Measurements from ENCODE around the gene MAP3K7CL.

MAP3K7CL gene

DNA sequence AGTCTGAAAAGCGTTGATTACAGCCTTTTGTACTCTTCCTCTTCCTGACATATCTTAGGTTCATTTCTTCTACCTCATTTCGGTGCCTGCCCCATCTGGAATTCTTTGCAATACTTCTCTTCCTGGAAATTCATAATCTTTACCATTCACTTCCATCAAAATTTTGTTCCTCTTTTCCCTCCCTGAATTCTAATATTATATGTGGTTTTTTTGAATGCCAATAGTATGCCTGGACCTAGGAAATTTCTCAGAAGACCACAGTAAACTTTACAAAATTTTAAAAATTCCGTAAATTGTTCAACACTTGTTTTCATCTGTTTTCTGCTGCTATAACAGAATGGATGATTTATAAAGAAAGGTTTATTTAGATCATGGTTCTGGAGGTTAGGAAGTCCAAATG, 76.8 kb downstream of the MAP3K7CL start:
- no peak for TF ChIP-seq TAF1 (IDR thresholded peaks at IDR 0.05; ENCODE audit: low read depth)
- TF ChIP-seq, protein P1, sequence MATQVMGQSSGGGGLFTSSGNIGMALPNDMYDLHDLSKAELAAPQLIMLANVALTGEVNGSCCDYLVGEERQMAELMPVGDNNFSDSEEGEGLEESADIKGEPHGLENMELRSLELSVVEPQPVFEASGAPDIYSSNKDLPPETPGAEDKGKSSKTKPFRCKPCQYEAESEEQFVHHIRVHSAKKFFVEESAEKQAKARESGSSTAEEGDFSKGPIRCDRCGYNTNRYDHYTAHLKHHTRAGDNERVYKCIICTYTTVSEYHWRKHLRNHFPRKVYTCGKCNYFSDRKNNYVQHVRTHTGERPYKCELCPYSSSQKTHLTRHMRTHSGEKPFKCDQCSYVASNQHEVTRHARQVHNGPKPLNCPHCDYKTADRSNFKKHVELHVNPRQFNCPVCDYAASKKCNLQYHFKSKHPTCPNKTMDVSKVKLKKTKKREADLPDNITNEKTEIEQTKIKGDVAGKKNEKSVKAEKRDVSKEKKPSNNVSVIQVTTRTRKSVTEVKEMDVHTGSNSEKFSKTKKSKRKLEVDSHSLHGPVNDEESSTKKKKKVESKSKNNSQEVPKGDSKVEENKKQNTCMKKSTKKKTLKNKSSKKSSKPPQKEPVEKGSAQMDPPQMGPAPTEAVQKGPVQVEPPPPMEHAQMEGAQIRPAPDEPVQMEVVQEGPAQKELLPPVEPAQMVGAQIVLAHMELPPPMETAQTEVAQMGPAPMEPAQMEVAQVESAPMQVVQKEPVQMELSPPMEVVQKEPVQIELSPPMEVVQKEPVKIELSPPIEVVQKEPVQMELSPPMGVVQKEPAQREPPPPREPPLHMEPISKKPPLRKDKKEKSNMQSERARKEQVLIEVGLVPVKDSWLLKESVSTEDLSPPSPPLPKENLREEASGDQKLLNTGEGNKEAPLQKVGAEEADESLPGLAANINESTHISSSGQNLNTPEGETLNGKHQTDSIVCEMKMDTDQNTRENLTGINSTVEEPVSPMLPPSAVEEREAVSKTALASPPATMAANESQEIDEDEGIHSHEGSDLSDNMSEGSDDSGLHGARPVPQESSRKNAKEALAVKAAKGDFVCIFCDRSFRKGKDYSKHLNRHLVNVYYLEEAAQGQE (IDR thresholded peaks at IDR 0.05; ENCODE audit: low read depth), result no peak

DNA sequence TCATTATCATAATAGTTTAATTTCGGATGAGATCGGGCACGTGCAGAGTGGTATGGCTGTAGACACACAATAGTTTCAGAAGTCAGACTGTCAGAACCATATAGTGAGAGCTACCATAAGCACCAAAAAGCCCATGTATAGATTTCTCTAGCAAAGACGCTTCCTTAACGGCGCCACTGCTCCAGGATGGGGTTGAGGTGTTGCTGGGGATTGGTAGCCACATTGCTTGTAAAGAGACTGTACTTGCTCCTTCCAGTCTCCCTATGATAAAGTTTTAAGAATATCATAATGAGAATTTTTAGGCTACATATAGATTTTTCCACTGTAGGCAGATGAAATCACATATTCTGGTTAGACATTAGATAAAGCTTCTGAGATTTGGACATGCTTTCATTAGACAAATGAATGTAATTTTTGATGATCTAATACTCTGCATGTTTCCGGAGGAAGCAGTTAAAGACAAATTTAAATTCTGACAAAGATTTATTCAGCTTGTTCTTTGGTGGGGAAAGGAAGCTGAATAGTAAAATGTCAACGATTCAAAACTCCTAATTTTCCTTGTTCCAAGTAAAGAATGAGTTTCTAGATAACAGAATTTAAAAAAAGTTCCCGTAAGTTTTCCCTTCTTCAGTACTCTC, 77.7 kb downstream of the MAP3K7CL start:
- TF ChIP-seq CREB1 (IDR thresholded peaks at IDR 0.05; ENCODE audit: low read depth) (no peak), TCF12 (IDR thresholded peaks at IDR 0.05; ENCODE audit: low read depth) (no peak), EP300 (IDR thresholded peaks at IDR 0.05; ENCODE audit: borderline replicate concordance) (no peak), NFIC (IDR thresholded peaks at IDR 0.05) (no peak), TAF1 (IDR thresholded peaks at IDR 0.05; ENCODE audit: low read depth) (no peak), MAX (IDR thresholded peaks at IDR 0.05) (no peak), EGR1 (IDR thresholded peaks at IDR 0.05) (no peak), CEBPB (IDR thresholded peaks at IDR 0.05) (no peak), YY1 (IDR thresholded peaks at IDR 0.05; ENCODE audit: low read depth) (no peak), TEAD4 (IDR thresholded peaks at IDR 0.05) (no peak), FOXM1 (IDR thresholded peaks at IDR 0.05; ENCODE audit: borderline replicate concordance, low read depth) (no peak), ZBTB7A (IDR thresholded peaks at IDR 0.05; ENCODE audit: low read depth) (no peak), RAD21 (IDR thresholded peaks at IDR 0.05; ENCODE audit: low read depth) (no peak)
- TF ChIP-seq, protein P2, sequence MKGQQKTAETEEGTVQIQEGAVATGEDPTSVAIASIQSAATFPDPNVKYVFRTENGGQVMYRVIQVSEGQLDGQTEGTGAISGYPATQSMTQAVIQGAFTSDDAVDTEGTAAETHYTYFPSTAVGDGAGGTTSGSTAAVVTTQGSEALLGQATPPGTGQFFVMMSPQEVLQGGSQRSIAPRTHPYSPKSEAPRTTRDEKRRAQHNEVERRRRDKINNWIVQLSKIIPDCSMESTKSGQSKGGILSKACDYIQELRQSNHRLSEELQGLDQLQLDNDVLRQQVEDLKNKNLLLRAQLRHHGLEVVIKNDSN (IDR thresholded peaks at IDR 0.05), result no peak
- TF ChIP-seq, protein P1 (IDR thresholded peaks at IDR 0.05; ENCODE audit: low read depth), result no peak

DNA sequence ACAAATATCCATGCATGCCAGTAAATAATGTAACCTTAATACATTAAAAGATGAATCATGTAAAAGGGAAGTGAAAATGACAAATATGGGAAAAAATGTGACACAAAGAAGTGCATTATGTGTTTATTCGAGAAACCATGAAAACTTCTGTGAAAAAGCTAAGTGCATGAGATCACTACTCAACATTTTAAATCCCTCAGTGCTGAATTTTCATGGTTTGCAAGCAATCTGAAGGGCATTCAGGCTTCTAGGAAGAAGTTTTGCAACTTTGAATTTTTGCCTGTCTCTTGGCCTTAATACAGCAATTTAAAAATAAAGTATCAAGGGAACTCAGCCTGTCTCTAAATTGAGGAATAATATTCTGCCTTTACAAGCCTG, 78.2 kb downstream of the MAP3K7CL start:
- TF ChIP-seq TEAD4 (IDR thresholded peaks at IDR 0.05), result no peak
- no peak for TF ChIP-seq EGR1 (IDR thresholded peaks at IDR 0.05)
- TF ChIP-seq NFIC (IDR thresholded peaks at IDR 0.05), result no peak
- TF ChIP-seq ZBTB7A (IDR thresholded peaks at IDR 0.05; ENCODE audit: low read depth), result no peak
- TF ChIP-seq, protein P1 (IDR thresholded peaks at IDR 0.05; ENCODE audit: low read depth), result no peak
- no peak for TF ChIP-seq RAD21 (IDR thresholded peaks at IDR 0.05; ENCODE audit: low read depth)
- no peak for TF ChIP-seq TCF12 (IDR thresholded peaks at IDR 0.05; ENCODE audit: low read depth)
- no peak for TF ChIP-seq CREB1 (IDR thresholded peaks at IDR 0.05; ENCODE audit: low read depth)
- TF ChIP-seq YY1 (IDR thresholded peaks at IDR 0.05; ENCODE audit: low read depth), result no peak
- TF ChIP-seq CEBPB (IDR thresholded peaks at IDR 0.05), result no peak

GRCh38 chr21:29209696-29210095, 79.3 kb downstream of the MAP3K7CL start:
- TF ChIP-seq TAF1 (IDR thresholded peaks at IDR 0.05; ENCODE audit: low read depth) (no peak), MAX (IDR thresholded peaks at IDR 0.05) (no peak), CEBPB (IDR thresholded peaks at IDR 0.05) (no peak), CREB1 (IDR thresholded peaks at IDR 0.05; ENCODE audit: low read depth) (no peak), EGR1 (IDR thresholded peaks at IDR 0.05) (no peak), FOXM1 (IDR thresholded peaks at IDR 0.05; ENCODE audit: borderline replicate concordance, low read depth) (no peak), EP300 (IDR thresholded peaks at IDR 0.05; ENCODE audit: borderline replicate concordance) (no peak), ZBTB7A (IDR thresholded peaks at IDR 0.05; ENCODE audit: low read depth) (no peak), TCF12 (IDR thresholded peaks at IDR 0.05; ENCODE audit: low read depth) (no peak), RAD21 (IDR thresholded peaks at IDR 0.05; ENCODE audit: low read depth) (no peak), TEAD4 (IDR thresholded peaks at IDR 0.05) (no peak), NFIC (IDR thresholded peaks at IDR 0.05) (no peak), YY1 (IDR thresholded peaks at IDR 0.05; ENCODE audit: low read depth) (no peak)
- TF ChIP-seq, protein P2 (IDR thresholded peaks at IDR 0.05), result no peak
- TF ChIP-seq, protein P1 (IDR thresholded peaks at IDR 0.05; ENCODE audit: low read depth), result no peak

All from Ishikawa (cell line).